Measurements from ENCODE around the gene CIROP.

- no peak for TF ChIP-seq POLR2A (IDR thresholded peaks at IDR 0.05; ENCODE audit: low read depth, low read length)
- no peak for TF ChIP-seq POLR2AphosphoS5 (IDR thresholded peaks at IDR 0.05; ENCODE audit: low read depth, low read length)
- no peak for TF ChIP-seq TAF1 (IDR thresholded peaks at IDR 0.05; ENCODE audit: borderline replicate concordance, low read depth, low read length)
Measured at GRCh38 chr14:23112359-23113178, 7.8 kb upstream of the CIROP start.
